GM18508 (cell line): ENCODE results near the gene CXorf49B.
"Not testable (repeated sequence)": the region's sequence is repeated elsewhere in the genome, so short reads cannot be mapped to it uniquely, and the experiment has no call there.

Experiments
- ATAC-seq: cut with Tn5 transposase; IDR thresholded peaks from one replicate; pipeline ENCODE4 v1.9.1; 2021; ENCODE audit warnings: moderate number of reproducible peaks; ENCODE audit not compliant: insufficient read depth, unreplicated experiment

The CXorf49B gene

DNA sequence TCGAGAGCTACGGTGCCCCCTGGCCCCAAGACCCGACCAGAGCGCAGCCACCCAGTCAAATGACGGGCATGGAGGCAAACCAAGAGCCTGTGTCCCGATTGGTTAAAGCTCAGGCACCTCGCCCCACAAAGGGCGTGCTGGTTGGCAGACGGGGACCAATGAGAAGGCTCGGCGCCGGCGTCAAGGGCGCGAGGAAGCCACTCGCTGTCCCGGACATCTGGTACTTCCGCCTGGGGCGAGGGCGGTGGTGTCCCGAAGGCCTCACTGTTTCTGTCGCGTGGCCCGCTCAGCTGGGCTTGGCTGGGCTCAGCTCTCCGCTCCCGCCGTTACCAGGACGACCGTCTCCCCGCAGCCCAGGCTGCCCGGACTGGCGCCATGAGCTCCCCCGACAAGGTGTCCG, at the start of gene CXorf49B:
TSS of gene CXorf49B (plus strand) at position 301 of the 400 bp plus-strand sequence. CDS start at position 376, 75 bp downstream.
- ATAC-seq: not testable (repeated sequence)

DNA sequence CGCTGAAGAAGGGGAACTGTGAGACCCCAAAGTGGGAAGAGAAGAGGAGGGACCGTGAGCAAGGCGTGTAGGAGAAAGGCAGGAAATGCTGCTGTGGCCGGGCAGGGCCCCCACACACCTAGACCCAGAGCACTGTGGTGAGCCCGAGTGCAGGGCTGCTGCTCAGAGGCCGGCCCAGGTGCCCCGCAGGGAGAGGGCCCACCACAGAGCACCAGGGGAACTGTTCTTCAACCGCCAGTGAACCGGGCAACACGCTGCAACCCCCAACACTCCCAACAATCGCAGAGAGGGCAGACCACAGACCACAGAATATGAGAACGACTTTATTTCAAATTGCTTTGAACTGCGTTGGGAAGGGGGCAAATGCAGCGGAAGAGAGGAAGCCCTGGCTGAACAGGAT, 49.1 kb upstream of the CXorf49B start:
- ATAC-seq: not testable (repeated sequence)

DNA sequence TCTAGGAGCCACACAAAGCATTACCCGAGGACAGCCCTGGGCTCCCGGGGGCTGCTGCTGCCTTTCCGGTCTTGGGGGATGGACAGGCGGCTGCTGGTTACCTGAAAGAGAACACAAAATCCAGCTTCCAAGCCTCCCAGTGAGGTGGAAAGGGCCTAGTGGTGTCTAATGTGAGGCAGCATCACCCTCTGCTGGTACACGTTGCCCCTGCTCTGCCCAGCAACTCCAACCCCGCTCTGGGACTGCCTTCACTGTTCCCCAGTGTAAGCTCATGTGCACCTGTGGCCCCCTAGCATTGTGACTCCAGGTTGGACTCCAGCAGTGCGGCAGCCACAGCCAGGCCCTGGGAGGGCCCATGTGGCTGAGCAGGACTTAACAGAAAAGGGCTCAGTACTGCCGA, 47.6 kb upstream of the CXorf49B start:
- not testable (repeated sequence) for ATAC-seq

DNA sequence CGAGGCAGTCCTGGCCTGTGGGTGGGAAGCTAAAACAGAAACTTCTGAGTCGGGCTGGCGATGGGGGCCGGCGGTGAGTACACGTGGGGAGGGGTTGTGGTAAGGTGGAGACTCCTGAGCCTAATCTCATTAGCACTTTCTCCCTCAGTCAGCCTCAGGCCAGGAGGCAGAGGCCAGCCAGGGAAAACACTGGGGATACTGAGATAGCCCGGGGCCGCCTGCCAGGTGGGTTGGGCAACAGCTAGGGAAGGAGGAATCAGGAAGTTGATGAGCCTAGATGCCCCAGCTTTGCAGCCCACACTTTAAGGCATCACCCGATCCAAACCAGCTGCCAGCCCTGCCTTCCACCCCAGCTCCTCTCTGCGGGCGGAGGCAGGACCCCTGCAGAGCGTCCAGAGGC, 46.8 kb upstream of the CXorf49B start:
- not testable (repeated sequence) for ATAC-seq

DNA sequence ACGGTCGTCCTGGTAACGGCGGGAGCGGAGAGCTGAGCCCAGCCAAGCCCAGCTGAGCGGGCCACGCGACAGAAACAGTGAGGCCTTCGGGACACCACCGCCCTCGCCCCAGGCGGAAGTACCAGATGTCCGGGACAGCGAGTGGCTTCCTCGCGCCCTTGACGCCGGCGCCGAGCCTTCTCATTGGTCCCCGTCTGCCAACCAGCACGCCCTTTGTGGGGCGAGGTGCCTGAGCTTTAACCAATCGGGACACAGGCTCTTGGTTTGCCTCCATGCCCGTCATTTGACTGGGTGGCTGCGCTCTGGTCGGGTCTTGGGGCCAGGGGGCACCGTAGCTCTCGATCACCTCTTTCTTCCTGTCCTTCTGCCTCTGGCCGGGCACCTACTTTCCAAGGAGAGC, 45.0 kb upstream of the CXorf49B start, which contains the start of gene CXorf49:
TSS of gene CXorf49 (minus strand) at position 101 of the 400 bp plus-strand sequence. CDS start 134 bp downstream, outside the sequence.
- not testable (repeated sequence) for ATAC-seq

DNA sequence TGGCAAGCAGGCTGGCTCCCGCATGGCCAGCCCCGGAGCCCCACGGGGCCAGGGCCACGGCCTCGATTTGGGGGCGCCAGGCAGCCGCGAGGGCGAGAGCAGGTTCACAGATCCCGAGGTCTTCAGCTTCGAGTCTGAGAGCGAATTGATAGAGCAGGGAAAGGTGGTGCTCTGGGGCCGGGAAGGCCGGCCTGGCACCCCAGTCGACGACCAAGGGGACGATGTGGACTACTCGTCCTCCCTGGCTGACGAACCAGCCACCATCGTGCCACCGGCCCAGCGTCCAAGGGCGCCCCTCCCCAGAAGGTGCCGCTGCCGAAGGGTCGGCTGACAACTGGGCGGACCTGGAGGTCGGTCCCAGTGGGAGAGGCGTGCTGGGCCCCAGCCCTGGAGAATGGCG, 44.0 kb upstream of the CXorf49B start:
- not testable (repeated sequence) for ATAC-seq

DNA sequence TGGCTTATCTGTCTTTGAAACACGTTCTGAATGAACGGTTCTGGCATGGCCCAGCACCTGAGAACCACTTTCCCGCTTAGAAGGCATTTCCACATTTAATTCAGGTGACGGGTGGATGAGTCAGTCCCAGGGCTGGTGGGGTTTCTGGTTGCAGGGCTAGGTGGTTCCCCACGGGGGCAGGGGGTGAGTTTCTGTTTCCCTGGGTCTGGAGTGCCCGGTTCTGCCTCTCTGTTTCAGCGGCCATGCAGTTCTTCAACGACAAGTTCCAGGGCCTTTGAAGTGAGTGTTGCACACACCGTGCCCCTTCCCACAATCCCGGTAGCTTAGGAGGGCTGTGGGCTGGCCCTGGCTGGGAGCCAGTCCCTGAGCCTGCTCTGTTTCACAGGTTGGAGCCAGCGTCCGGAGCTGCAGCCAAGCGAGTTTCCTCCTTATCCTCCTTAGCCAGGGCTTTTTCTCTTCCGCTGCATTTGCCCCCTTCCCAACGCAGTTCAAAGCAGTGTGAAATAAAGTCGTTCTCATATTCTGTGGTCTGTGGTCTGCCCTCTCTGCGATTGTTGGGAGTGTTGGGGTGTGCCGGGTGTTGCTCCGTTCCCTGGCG, 42.8 kb upstream of the CXorf49B start:
- ATAC-seq: not testable (repeated sequence)

DNA sequence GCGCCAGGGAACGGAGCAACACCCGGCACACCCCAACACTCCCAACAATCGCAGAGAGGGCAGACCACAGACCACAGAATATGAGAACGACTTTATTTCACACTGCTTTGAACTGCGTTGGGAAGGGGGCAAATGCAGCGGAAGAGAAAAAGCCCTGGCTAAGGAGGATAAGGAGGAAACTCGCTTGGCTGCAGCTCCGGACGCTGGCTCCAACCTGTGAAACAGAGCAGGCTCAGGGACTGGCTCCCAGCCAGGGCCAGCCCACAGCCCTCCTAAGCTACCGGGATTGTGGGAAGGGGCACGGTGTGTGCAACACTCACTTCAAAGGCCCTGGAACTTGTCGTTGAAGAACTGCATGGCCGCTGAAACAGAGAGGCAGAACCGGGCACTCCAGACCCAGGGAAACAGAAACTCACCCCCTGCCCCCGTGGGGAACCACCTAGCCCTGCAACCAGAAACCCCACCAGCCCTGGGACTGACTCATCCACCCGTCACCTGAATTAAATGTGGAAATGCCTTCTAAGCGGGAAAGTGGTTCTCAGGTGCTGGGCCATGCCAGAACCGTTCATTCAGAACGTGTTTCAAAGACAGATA, 2.4 kb upstream of the CXorf49B start:
- ATAC-seq: not testable (repeated sequence)

DNA sequence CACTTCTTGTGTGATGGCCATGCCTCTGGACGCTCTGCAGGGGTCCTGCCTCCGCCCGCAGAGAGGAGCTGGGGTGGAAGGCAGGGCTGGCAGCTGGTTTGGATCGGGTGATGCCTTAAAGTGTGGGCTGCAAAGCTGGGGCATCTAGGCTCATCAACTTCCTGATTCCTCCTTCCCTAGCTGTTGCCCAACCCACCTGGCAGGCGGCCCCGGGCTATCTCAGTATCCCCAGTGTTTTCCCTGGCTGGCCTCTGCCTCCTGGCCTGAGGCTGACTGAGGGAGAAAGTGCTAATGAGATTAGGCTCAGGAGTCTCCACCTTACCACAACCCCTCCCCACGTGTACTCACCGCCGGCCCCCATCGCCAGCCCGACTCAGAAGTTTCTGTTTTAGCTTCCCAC, 1.7 kb downstream of the CXorf49B start:
- not testable (repeated sequence) for ATAC-seq

DNA sequence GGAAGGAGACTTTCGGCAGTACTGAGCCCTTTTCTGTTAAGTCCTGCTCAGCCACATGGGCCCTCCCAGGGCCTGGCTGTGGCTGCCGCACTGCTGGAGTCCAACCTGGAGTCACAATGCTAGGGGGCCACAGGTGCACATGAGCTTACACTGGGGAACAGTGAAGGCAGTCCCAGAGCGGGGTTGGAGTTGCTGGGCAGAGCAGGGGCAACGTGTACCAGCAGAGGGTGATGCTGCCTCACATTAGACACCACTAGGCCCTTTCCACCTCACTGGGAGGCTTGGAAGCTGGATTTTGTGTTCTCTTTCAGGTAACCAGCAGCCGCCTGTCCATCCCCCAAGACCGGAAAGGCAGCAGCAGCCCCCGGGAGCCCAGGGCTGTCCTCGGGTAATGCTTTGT, 2.5 kb downstream of the CXorf49B start:
- not testable (repeated sequence) for ATAC-seq

DNA sequence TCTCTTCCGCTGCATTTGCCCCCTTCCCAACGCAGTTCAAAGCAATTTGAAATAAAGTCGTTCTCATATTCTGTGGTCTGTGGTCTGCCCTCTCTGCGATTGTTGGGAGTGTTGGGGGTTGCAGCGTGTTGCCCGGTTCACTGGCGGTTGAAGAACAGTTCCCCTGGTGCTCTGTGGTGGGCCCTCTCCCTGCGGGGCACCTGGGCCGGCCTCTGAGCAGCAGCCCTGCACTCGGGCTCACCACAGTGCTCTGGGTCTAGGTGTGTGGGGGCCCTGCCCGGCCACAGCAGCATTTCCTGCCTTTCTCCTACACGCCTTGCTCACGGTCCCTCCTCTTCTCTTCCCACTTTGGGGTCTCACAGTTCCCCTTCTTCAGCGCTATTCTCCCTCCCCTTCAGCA, 4.0 kb downstream of the CXorf49B start:
- not testable (repeated sequence) for ATAC-seq

DNA sequence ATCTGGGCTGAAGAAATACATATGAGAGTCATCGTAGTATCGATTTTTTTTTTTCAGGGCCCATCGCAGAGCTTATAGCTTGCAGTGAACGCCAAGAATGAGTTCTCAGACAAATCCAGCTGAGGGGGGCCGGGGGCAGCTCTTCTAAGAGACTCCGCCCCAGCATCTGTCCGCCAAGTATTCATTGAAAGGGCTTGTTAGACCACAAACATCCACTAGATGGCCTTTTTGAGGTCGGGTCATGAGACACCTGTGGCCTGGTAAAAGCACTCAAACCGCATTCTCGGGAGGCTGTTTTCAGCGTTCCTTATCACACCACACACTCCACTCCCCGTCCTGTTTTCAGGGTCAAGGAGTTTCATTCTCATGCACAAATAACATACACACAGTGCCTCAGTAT, 15.2 kb downstream of the CXorf49B start:
- not testable (repeated sequence) for ATAC-seq

DNA sequence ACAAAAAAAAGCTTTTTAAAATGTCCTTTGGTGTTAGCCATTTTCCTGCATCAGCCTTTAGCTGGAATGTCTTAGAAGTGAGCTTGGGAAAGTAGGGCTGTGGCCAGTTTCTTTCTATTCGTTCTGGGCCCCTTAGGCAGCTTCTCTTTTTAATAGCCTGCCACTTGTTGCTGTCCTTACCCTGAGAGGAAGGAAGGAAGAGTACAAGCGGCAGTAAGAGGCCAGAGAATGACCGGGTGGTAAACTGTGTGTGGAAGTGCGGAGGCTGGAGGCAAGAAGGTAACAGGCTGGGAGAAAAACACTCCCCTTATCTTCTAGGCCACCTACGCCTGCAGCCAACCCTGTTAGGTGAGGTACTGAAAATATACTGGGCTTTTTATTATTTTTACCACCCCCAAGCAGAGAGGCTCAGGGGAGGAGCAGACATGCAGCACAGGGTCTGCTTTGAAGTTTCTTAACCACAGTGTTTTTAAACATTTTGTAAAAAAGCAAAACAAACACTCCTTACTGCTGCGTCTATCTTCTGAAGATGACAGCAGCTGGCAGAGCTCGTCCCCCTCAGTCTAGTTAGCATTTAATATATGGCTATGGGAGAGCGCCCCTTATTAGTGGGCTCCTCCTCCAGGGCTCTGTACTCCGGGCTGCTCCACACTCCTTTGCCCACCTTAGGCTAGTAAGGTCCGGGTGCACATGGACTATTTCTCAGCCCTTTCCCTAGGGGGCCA, 19.2 kb downstream of the CXorf49B start:
- not testable (repeated sequence) for ATAC-seq

DNA sequence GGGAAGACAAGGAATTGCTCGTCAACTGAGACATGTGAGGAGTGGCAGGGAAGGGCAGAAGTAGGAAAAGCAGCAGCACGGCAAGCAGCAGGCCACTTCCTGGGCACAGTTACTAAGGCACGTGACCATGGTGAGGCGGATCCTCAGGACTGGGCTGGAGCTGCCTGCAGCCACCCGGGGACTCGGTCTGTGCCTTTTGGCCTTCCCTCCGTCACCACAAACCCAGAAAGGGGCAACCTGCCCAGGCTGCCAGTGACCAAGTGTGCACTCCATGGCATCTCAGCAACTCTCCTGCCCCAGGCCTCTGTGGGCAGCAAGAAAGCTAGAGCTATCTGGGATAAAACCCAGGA, 19.8 kb downstream of the CXorf49B start:
- not testable (repeated sequence) for ATAC-seq

DNA sequence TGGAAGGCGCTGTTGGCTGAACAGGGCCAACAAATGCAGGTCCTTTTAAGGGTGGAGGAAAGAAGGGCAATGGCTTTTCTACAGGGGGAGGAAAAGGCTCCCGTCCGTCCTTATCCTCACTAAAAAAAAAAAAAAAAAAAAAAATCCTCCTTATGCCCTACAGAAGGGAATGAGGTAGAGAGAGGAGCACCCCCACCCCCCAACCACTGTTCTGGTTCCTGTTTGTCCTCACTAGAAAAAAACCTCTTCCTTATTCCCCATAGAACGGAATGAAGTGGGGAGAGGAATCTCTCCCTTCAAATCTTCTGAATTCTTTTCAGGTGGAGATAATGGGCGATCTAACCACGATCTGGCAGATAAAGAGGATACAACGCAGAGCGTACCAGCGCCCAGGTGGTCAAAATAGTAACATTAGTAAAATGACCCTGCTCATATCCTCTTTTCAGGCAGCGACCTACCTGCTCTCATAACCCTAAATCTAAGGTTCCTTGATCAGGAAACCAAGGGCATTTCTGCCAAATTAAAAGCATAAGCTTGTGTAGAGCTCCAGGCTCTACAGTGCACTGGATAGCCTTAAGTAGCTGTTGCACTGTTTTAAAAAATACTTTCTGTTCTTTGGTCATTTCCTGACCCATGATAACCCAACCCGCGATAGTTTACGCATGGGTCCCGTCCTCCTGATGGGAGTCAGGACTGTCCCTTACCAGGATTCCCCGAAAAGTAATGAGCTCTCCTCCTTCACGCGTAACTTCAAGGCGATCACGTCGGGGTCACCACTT, 20.6 kb downstream of the CXorf49B start:
- ATAC-seq: not testable (repeated sequence)

DNA sequence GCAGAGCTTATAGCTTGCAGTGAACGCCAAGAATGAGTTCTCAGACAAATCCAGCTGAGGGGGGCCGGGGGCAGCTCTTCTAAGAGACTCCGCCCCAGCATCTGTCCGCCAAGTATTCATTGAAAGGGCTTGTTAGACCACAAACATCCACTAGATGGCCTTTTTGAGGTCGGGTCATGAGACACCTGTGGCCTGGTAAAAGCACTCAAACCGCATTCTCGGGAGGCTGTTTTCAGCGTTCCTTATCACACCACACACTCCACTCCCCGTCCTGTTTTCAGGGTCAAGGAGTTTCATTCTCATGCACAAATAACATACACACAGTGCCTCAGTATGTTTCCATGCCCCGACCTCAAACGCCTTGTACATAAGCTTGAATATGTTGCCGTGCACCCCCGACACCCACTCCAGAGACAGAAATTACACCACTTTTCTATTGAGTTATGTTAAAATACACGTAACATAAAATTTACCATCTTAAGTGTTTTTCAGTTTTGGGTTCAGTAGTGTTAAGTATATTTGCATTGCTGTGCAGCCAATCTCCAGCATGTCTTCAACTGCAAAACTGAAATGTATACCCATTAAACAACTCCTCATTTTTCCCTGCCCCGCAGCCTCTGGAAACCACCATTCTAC, 21.3 kb downstream of the CXorf49B start:
- ATAC-seq: not testable (repeated sequence)

DNA sequence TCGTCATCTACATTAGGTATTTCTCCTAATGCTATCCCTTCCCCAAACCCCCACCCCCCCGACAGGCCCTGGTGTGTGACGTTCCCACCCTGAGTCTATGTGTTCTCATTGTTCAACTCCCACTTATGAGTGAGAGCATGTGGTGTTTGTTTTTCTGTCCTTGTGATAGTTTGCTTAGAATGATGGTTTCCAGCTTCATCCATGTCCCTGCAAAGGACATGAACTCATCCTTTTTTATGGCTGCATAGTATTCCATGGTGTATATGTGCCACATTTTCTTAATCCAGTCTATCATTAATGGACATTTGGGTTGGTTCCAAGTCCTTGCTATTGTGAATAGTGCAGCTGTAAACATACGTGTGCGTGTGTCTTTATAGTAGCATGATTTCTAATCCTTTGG, 43.3 kb downstream of the CXorf49B start:
- ATAC-seq: not testable (repeated sequence)

DNA sequence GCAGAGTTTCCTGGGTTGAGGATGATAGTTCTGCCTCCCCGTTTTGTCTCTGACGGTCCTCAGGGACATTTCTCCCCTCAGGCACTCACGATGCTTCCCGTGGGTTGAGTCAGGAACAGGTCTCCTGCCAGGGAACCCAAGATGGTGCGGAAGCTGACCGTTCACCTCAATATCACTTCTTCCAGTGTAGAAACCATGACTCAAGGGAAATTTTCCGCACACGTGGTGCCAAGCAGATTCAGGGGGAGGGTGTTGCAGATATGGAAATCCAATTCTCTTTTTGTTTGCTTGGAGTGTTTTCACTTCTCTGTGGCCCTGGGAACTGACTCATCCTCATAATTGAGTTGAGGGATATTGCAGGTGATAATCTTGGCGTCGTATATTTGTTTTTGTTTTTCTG, 46.7 kb downstream of the CXorf49B start:
- no peak for ATAC-seq

DNA sequence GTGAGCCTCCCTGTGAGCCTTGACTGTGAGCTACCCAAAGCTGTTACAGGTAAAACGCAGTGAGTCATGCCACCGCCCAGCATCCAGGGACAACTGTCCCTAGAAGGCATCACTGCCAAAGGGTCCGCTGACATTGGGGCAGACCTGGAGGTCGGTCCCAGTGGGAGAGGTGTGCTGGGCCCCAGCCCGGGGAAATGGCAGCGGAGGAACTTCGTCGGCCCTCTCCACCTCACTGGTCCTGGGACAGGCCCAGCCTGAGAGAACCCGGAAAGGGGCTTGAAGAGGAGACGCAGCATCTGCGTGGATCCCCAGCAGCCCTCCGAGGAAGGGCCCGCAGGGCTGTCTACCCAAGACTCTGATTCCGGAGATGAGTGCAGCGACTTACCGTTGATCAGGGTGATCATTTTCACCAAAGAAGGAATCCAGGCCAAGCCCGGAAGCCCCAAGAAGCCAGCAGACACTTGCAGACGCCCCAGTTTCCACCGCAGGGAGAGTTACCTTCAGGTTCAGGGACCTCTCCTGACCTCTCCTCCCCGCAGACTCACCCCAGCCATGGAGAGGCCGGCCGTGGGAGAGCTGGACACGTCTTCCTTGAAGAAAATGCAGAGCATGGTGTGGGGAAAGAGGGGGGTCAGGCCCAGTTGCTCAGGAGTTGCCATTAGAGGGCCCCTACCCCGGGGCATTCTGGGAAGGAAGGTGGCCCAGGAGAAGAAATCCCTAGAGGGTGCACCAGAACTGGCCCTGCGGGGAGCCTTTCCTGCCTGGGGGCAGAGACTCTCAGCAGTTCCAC, 51.2 kb downstream of the CXorf49B start:
- ATAC-seq: no peak
